Upper lobe of right lung (tissue), 1 donor: ENCODE results near the gene GPR55. TPM values are rescaled to one million over a fixed set of nuclear protein-coding genes. Genes with fewer than 3 reads are reported as not detected.
A peak's percentile ranks its signal among the peaks of the same experiment; 100 is the strongest.

Source experiments
- ATAC-seq: fragments of 200-7000 bp; cut with Tn5 transposase; one replicate; pipeline ENCODE4 v1.9.1; 2020; ENCODE audit warnings: mild to moderate bottlenecking, moderate library complexity
- DNase-seq: peaks from one replicate; pipeline ENCODE4 v3.0.0-alpha.2; 2020
- H3K27ac ChIP-seq: fragments of 200-600 bp; one replicate; pipeline ENCODE4 v1.8.0; 2022
- H3K27me3 ChIP-seq: fragments of 200-600 bp; one replicate; pipeline ENCODE4 v1.8.0; 2022; ENCODE audit warnings: mild to moderate bottlenecking
- H3K36me3 ChIP-seq: fragments of 200-600 bp; one replicate; pipeline ENCODE4 v1.8.0; 2022
- H3K4me1 ChIP-seq: fragments of 200-600 bp; one replicate; pipeline ENCODE4 v1.8.0; 2022
- H3K4me3 ChIP-seq: fragments of 200-600 bp; one replicate; pipeline ENCODE4 v1.8.0; 2022; ENCODE audit warnings: mild to moderate bottlenecking
- H3K9me3 ChIP-seq: fragments of 200-600 bp; one replicate; pipeline ENCODE4 v1.8.0; 2022
- intact Hi-C: fragments of 100-400 bp; cut with DNase I; formaldehyde crosslinking; loops from one replicate; pipeline ENCODE4 v1.11.0; 2022
- total RNA-seq: library from RNA; stranded (reverse); fragmentation: NEBNext Ultra II Directional; extraction: Animal tissue kit (Norgen Biotek cat#: 25700); gene quantifications from one replicate; pipeline ENCODE4 v1.2.1, GENCODE V29; 2021
- TF ChIP-seq, protein P1 (sequence below): fragments of 200-600 bp; IDR thresholded peaks from one replicate; pipeline ENCODE4 v1.8.0; 2022; ENCODE audit warnings: antibody characterized with exemption
- donor health status: DM: no; HTN: yes; CAD: no; lungs with severe emphysema.

GPR55 gene
- total RNA-seq, 1 donor from 2014 or later, result 1.2 TPM

- Histone ChIP-seq H3K4me1 (no peaks in the 10 kb centered on the region), H3K9me3 (no peaks in the 10 kb centered on the region), H3K27ac (no peak overlapping the region), H3K36me3 (no peaks in the 10 kb centered on the region), H3K27me3 (no peaks in the 10 kb centered on the region), H3K4me3 (no peak overlapping the region)
- no peak for ATAC-seq
- intact Hi-C loops, result no loop called here
- TF ChIP-seq, protein P1, sequence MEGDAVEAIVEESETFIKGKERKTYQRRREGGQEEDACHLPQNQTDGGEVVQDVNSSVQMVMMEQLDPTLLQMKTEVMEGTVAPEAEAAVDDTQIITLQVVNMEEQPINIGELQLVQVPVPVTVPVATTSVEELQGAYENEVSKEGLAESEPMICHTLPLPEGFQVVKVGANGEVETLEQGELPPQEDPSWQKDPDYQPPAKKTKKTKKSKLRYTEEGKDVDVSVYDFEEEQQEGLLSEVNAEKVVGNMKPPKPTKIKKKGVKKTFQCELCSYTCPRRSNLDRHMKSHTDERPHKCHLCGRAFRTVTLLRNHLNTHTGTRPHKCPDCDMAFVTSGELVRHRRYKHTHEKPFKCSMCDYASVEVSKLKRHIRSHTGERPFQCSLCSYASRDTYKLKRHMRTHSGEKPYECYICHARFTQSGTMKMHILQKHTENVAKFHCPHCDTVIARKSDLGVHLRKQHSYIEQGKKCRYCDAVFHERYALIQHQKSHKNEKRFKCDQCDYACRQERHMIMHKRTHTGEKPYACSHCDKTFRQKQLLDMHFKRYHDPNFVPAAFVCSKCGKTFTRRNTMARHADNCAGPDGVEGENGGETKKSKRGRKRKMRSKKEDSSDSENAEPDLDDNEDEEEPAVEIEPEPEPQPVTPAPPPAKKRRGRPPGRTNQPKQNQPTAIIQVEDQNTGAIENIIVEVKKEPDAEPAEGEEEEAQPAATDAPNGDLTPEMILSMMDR, result no peak
- DNase-seq, result no peak
Observed at GRCh38 chr2:230886206-230886605, 38.8 kb downstream of the GPR55 start.

DNA sequence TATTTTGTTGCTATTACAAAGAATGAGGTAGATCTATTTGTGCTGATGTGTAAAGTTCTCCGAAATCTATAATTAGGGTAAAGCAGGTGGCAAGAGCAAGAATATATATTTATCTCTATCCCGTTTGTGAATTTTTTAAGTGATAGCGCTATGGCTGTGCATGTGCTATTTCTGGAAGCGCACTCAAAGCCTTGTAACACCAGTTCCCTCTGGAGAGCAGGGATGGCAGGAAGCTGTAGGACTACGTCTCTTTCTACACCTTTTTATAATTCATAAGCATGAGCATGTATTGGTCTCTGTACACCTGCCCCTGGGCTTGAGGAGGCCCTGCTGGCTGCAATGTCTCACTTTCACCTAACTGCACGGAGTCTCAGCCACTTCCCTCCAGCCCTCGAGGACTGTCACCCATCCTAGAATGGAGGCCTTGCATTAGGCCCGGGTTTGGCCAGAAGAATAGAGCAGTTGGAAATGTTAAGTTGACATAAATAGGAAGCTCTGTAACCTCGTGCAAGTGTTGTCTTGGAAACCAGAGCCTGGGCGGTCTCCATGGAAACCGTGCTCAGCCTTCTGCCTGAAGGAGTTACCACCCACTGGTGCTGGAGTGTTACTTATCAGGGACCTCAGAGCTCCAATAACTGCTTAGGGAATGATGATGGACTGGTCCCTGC lies 39.4 kb downstream of the GPR55 start:
- no peaks in the 10 kb centered on the region for H3K9me3 ChIP-seq
- no peak for DNase-seq
- TF ChIP-seq, protein P1, result no peak
- peak; percentile 47 for ATAC-seq
- intact Hi-C loops, result no loop called here
- no peaks in the 10 kb centered on the region for H3K4me1 ChIP-seq
- H3K4me3 ChIP-seq, result no peak overlapping the region
- H3K36me3 ChIP-seq, result no peaks in the 10 kb centered on the region
- no peak overlapping the region for H3K27ac ChIP-seq
- H3K27me3 ChIP-seq, result no peaks in the 10 kb centered on the region

- Histone ChIP-seq H3K9me3 (no peaks in the 10 kb centered on the region), H3K27ac (no peak overlapping the region), H3K4me1 (no peaks in the 10 kb centered on the region), H3K4me3 (no peak overlapping the region), H3K36me3 (no peaks in the 10 kb centered on the region), H3K27me3 (no peaks in the 10 kb centered on the region)
- intact Hi-C loops, result no loop called here
- ATAC-seq, result no peak
- no peak for DNase-seq
- TF ChIP-seq, protein P1, result no peak
Observed at GRCh38 chr2:230881840-230882239, 43.2 kb downstream of the GPR55 start.

- DNase-seq (no peak), ATAC-seq (no peak)
- Histone ChIP-seq H3K4me3 (no peak overlapping the region), H3K4me1 (no peaks in the 10 kb centered on the region), H3K27ac (no peak overlapping the region), H3K36me3 (no peaks in the 10 kb centered on the region), H3K27me3 (no peaks in the 10 kb centered on the region), H3K9me3 (no peaks in the 10 kb centered on the region)
- intact Hi-C loops, result no loop called here
- TF ChIP-seq, protein P1, result no peak
Observed at GRCh38 chr2:230879891-230880290, 45.2 kb downstream of the GPR55 start.

DNA sequence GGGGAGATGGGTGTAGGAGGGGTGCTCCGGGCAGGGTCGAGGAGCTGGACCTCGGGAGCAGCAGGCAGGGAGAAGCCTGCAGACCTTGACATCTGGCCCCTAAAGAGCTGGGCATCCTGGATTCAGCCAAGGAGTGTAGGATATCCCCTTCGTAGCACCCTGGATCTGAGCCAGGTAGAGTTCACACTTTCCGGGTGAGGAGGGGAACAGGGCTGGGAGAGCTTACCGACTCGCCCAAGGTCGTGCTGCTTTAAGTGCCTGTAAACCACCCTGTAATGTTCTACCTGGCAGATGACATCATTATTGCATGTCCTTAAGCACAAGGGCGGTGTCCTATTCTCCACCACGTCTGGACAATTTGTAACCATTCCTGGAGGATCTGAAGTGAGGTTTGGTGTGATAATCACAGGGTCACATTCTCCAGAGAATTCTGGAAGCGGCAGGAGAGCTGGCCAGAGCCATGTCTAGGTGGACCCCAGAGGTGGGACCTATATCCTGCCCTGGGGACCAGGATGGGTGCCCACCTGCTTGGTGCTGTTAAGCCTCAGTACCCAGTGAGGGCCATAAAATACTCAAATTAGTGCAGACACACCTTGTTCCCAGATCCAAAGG lies 45.7 kb downstream of the GPR55 start:
- no peaks in the 10 kb centered on the region for H3K4me1 ChIP-seq
- intact Hi-C loops, result no loop called here
- ATAC-seq (no peak), DNase-seq (no peak)
- H3K4me3 ChIP-seq, result no peak overlapping the region
- TF ChIP-seq, protein P1, result no peak
- H3K27me3 ChIP-seq, result no peaks in the 10 kb centered on the region
- no peak overlapping the region for H3K27ac ChIP-seq
- no peaks in the 10 kb centered on the region for H3K36me3 ChIP-seq
- no peaks in the 10 kb centered on the region for H3K9me3 ChIP-seq
